HepG2 (cell line): ENCODE measurements around the gene TKFC. TPM values are rescaled to one million over a fixed set of nuclear protein-coding genes. Genes with fewer than 3 reads are reported as not detected.

ENCODE experiments used
- AKNA ChIP-seq: sonication (generic); formaldehyde crosslinking; IDR thresholded peaks from 2 replicates; pipeline ENCODE4 v1.4.0; 2020; ENCODE audit warnings: missing genetic modification reagents, borderline replicate concordance
- ARID5B ChIP-seq: IDR thresholded peaks from 2 replicates; pipeline ENCODE4 v1.4.0; 2020; ENCODE audit warnings: mild to moderate bottlenecking, missing genetic modification reagents
- DDIT3 ChIP-seq: sonication (generic); formaldehyde crosslinking; IDR thresholded peaks from 2 replicates; pipeline ENCODE4 v1.4.0; 2020; ENCODE audit warnings: mild to moderate bottlenecking, missing genetic modification reagents
- IRF1 ChIP-seq: sonication (generic); formaldehyde crosslinking; IDR thresholded peaks from 2 replicates; pipeline ENCODE4 v1.4.0; 2020; ENCODE audit warnings: low read depth, mild to moderate bottlenecking, missing genetic modification reagents
- POGZ ChIP-seq: sonication (generic); formaldehyde crosslinking; IDR thresholded peaks from 2 replicates; pipeline ENCODE4 v1.4.0; 2020; ENCODE audit warnings: mild to moderate bottlenecking, missing genetic modification reagents
- SNRNP70 ChIP-seq: fragments of 200-400 bp; formaldehyde crosslinking; IDR thresholded peaks from 2 replicates; pipeline ENCODE4 v1.6.1; 2017; ENCODE audit warnings: mild to moderate bottlenecking, low read depth, low read length, moderate library complexity
- SP1 ChIP-seq, 2 experiments: fragments of 450-650 bp in 1 of 2; sonication (generic) in 1 of 2; formaldehyde crosslinking in 1 of 2; IDR thresholded peaks; 2 replicates each; pipeline versions ENCODE4 v1.4.0 to v1.6.1; 2016 to 2020; ENCODE audit warnings: missing genetic modification reagents in 1 of 2
- TAF15 ChIP-seq: fragments of 200-400 bp; formaldehyde crosslinking; IDR thresholded peaks from one replicate; pipeline ENCODE4 v1.6.1; 2018; ENCODE audit warnings: mild to moderate bottlenecking, low read depth, low read length; ENCODE audit not compliant: poor library complexity, severe bottlenecking
- TEAD2 ChIP-seq: sonication (generic); formaldehyde crosslinking; IDR thresholded peaks from 2 replicates; pipeline ENCODE4 v1.9.0; 2021; ENCODE audit warnings: missing genetic modification reagents
- ZBTB8A ChIP-seq: sonication (generic); formaldehyde crosslinking; IDR thresholded peaks from 2 replicates; pipeline ENCODE4 v1.4.0; 2020; ENCODE audit warnings: mild to moderate bottlenecking, low read depth, missing genetic modification reagents, borderline replicate concordance
- ZFP62 ChIP-seq: sonication (generic); formaldehyde crosslinking; IDR thresholded peaks from 2 replicates; pipeline ENCODE4 v1.4.0; 2020; ENCODE audit warnings: missing genetic modification reagents
- ZNF343 ChIP-seq: sonication (generic); formaldehyde crosslinking; IDR thresholded peaks from 2 replicates; pipeline ENCODE4 v1.4.0; 2020; ENCODE audit warnings: mild to moderate bottlenecking, missing genetic modification reagents
- ZNF747 ChIP-seq: sonication (generic); formaldehyde crosslinking; IDR thresholded peaks from 2 replicates; pipeline ENCODE4 v1.8.1; 2023; ENCODE audit warnings: missing genetic modification reagents, mild to moderate bottlenecking, borderline replicate concordance
- polyA plus RNA-seq, 8 experiments: library from polyadenylated mRNA; depleted of rRNA in 3 of 8; stranded (reverse) in 7 of 8; unstranded in 1 of 8; fragments of >200 nt; fragmentation: Illumina TruSeq in 4 of 8; extraction: Trizol in 4 of 8; gene quantifications; 2 replicates each; pipeline versions ENCODE4 v1.2.1 to v1.2.3, GENCODE V29; 2011 to 2016; ENCODE audit warnings: low read depth in 4 of 8, missing spikeins in 1 of 8, mixed read lengths in 1 of 8; ENCODE audit not compliant: insufficient read depth in 1 of 8
- total RNA-seq, 5 experiments: library from RNA; depleted of rRNA; stranded (reverse); fragments of >200 nt; fragmentation: Illumina TruSeq; extraction: Trizol; gene quantifications; 2 replicates each; pipeline ENCODE4 v1.2.3, GENCODE V29; 2016; ENCODE audit warnings: low read depth in 1 of 5

TKFC gene
- total and polyA plus RNA-seq, 2 of the 13 experiments (the other 11 are each of a cell fraction or from before 2014, with no cell fraction given): 147 to 197 TPM

- peak; percentile 49 for TF ChIP-seq ARID5B (CRISPR knock-in tag)
- 0 out of 2 replicates have a peak, but pooled peaks have one; percentile 17 for TF ChIP-seq ZNF343 (CRISPR knock-in tag)
- no peak for TF ChIP-seq ZFP62
- TF ChIP-seq POGZ: 0 out of 2 replicates have a peak, but pooled peaks have one; percentile 6
- no peak for TF ChIP-seq TEAD2 (CRISPR knock-in tag)
- TF ChIP-seq ZNF747 (CRISPR knock-in tag): no peak; the same call in 1 of the 2 replicates
- no peak for TF ChIP-seq ZBTB8A (CRISPR knock-in tag)
- no peak for TF ChIP-seq IRF1 (CRISPR knock-in tag)
- no peak for TF ChIP-seq AKNA (CRISPR knock-in tag)
- TF ChIP-seq SNRNP70: no peak
- TF ChIP-seq TAF15: no peak
- no peak for TF ChIP-seq SP1 (IDR thresholded peaks at IDR 0.05)
- no peak for TF ChIP-seq SP1 (CRISPR knock-in tag; IDR thresholded peaks at IDR 0.05)
- TF ChIP-seq DDIT3 (CRISPR knock-in tag): no peak
Measured at GRCh38 chr11:61334434-61335354, 1.7 kb downstream of the TKFC start (continued).
